K562 (cell line): ENCODE measurements around the gene APOL2. TPM values are rescaled to one million over a fixed set of nuclear protein-coding genes. Genes with fewer than 3 reads are reported as not detected.
A peak's percentile ranks its signal among the peaks of the same experiment; 100 is the strongest.

ENCODE experiments used
- DIDO1 ChIP-seq: fragments of 450-650 bp; IDR thresholded peaks from 2 replicates; pipeline ENCODE4 v1.6.1; 2016; ENCODE audit warnings: low read depth, missing biosample characterization, missing genetic modification characterization
- DNMT1 ChIP-seq: fragments of 450-650 bp; IDR thresholded peaks from 2 replicates; pipeline ENCODE4 v1.6.1; 2016; ENCODE audit warnings: antibody characterized with exemption, mild to moderate bottlenecking
- ESRRB ChIP-seq: fragments of 250-450 bp; sonication (Bioruptor Pico); IDR thresholded peaks from 2 replicates; pipeline ENCODE4 v1.5.0; 2020; ENCODE audit warnings: mild to moderate bottlenecking, moderate library complexity, borderline replicate concordance
- GABPA ChIP-seq: fragments of 200-800 bp; sonication (Bioruptor generic); conservative IDR thresholded peaks from 2 replicates; pipeline ENCODE4 v1.6.1; 2016; ENCODE audit warnings: low read depth, missing genetic modification characterization, missing compliant biosample characterization
- GABPB1 ChIP-seq: sonication (generic); formaldehyde crosslinking; IDR thresholded peaks from 2 replicates; pipeline ENCODE4 v1.8.0; 2022; ENCODE audit warnings: mild to moderate bottlenecking, missing genetic modification reagents
- HMG20B ChIP-seq: fragments of 250-450 bp; sonication (Bioruptor Pico); IDR thresholded peaks from 2 replicates; pipeline ENCODE4 v1.5.0; 2021; ENCODE audit warnings: mild to moderate bottlenecking
- KLF16 ChIP-seq: IDR thresholded peaks from 2 replicates; pipeline ENCODE4 v1.6.1; 2016; ENCODE audit warnings: antibody characterized with exemption
- NR2C2 ChIP-seq, 2 experiments: fragments of 200-800 bp in 1 of 2; sonication (Bioruptor generic) in 1 of 2; sonication (generic) in 1 of 2; formaldehyde crosslinking in 1 of 2; IDR thresholded peaks; 2 replicates each; pipeline versions ENCODE4 v1.6.1 to v1.8.0; 2016 to 2022; ENCODE audit warnings: mild to moderate bottlenecking in 1 of 2, missing compliant biosample characterization in 1 of 2, missing genetic modification characterization in 1 of 2, missing genetic modification reagents in 1 of 2
- RBM14 ChIP-seq: fragments of 200-400 bp; formaldehyde crosslinking; IDR thresholded peaks from 2 replicates; pipeline ENCODE4 v1.6.1; 2018; ENCODE audit warnings: low read depth, mild to moderate bottlenecking, low read length, moderate library complexity, borderline replicate concordance; ENCODE audit not compliant: insufficient read depth
- RUNX1 ChIP-seq: sonication (generic); IDR thresholded peaks from 2 replicates; pipeline ENCODE4 v1.6.1; 2016; ENCODE audit warnings: antibody characterized with exemption, low read depth
- SIX5 ChIP-seq, 2 experiments: IDR thresholded peaks; 2 replicates each; pipeline ENCODE4 v1.6.1; 2011; ENCODE audit warnings: low read length in 2 of 2, borderline replicate concordance in 1 of 2, low read depth in 1 of 2, mild to moderate bottlenecking in 1 of 2, moderate library complexity in 1 of 2; ENCODE audit not compliant: insufficient read depth in 1 of 2
- SPI1 ChIP-seq: IDR thresholded peaks from 2 replicates; pipeline ENCODE4 v1.6.1; 2011; ENCODE audit warnings: low read depth, low read length, control low read depth, borderline replicate concordance
- polyA plus RNA-seq, 8 experiments: library from polyadenylated mRNA; depleted of rRNA in 4 of 8; stranded (reverse) in 5 of 8; unstranded in 3 of 8; fragments of >200 nt; fragmentation: Nextera tagmentation in 2 of 8; fragmentation: Illumina TruSeq in 1 of 8; extraction: Ambion mirVana in 2 of 8; extraction: Trizol in 1 of 8; gene quantifications; 2 replicates each; pipeline versions ENCODE4 v1.2.1 to v1.2.3, GENCODE V29; 2011 to 2014; ENCODE audit warnings: inconsistent platforms in 1 of 8, missing spikeins in 1 of 8
- total RNA-seq, 7 experiments: library from RNA; depleted of rRNA in 6 of 7; stranded (reverse); fragments of >200 nt in 6 of 7; fragmentation: Illumina TruSeq in 2 of 7; extraction: Trizol in 2 of 7; gene quantifications; 2 replicates each; pipeline versions ENCODE4 v1.2.1 to v1.2.3, GENCODE V29; 2011 to 2021; ENCODE audit warnings: low replicate concordance in 1 of 7
- TF ChIP-seq, protein P1 (sequence below): IDR thresholded peaks from 2 replicates; pipeline ENCODE4 v1.6.1; 2011; ENCODE audit not compliant: insufficient read length; ENCODE audit errors: extremely low read depth
- TF ChIP-seq, protein P2 (sequence below): fragments of 450-650 bp; IDR thresholded peaks from 2 replicates; pipeline ENCODE4 v1.6.1; 2017; ENCODE audit warnings: antibody characterized with exemption
- TF ChIP-seq, protein P3 (sequence below), 3 experiments: fragments of 200-800 bp in 1 of 3; sonication (Bioruptor generic) in 1 of 3; sonication (generic) in 1 of 3; formaldehyde crosslinking in 1 of 3; IDR thresholded peaks; 2 replicates each; pipeline versions ENCODE4 v1.6.1 to v1.8.0; 2016 to 2022; ENCODE audit warnings: mild to moderate bottlenecking in 2 of 3, missing compliant biosample characterization in 2 of 3, missing genetic modification characterization in 2 of 3, missing genetic modification reagents in 1 of 3
- TF ChIP-seq, protein P4 (sequence below): sonication (generic); formaldehyde crosslinking; IDR thresholded peaks from 2 replicates; pipeline ENCODE4 v1.8.0; 2022; ENCODE audit warnings: missing genetic modification reagents, mild to moderate bottlenecking, moderate library complexity, borderline replicate concordance

The APOL2 gene
- total and polyA plus RNA-seq, 9 of the 15 experiments (the other 6 are each of a cell fraction or from before 2014, with no cell fraction given) = 2.7 to 10.6 (median 8.9) TPM

DNA sequence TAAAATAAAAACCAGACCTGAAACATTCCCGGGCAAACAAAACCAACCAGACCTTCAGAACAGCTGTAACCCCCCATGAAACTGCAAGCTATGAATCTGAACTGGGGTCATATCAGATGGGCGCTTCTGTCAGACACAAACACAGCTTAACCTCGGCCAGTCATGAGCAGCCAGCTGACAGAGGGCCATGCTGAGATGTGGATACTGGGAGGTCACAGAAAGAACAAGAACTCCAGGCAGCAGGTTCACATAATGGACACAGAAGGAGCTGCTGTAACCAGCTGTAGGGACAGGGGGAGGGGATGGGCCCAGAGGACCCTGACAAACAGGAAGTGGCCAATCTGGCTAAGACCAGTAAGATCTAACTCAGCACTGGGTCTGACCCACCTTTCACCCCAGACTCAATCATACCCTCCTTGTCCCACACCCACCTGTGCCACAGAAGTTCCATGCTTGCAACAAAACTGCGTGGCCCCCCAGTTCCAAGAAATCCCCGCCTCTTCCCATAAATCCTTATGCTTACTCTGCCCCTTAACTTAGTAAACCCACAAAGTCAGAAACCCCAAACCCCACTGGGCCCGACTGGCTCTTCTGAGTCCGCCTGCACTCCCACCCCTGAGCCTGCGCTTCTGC, 41.7 kb downstream of the APOL2 start (continued):
- TF ChIP-seq KLF16 (peak; percentile 60; the same call in 1 of the 2 replicates), SPI1 (peak; percentile 74; the same call in 1 of the 2 replicates), DIDO1 (tag) (no peak), RBM14 (no peak), DNMT1 (no peak), NR2C2 (CRISPR knock-in tag; IDR thresholded peaks at IDR 0.05) (no peak), NR2C2 (tag; IDR thresholded peaks at IDR 0.05) (peak; percentile 50; the same call in 1 of the 2 replicates), HMG20B (CRISPR knock-in tag) (0 out of 2 replicates have a peak, but pooled peaks have one; percentile 5), GABPA (0 out of 2 replicates have a peak, but pooled peaks have one; percentile 34), SIX5 (IDR thresholded peaks at IDR 0.05; ENCODE audit: borderline replicate concordance in 1 of 2, insufficient read depth in 1 of 2, low read depth in 1 of 2, low read length in 2 of 2) (no peak), GABPB1 (CRISPR knock-in tag) (0 out of 2 replicates have a peak, but pooled peaks have one; percentile 28), RUNX1 (no peak), ESRRB (CRISPR knock-in tag) (no peak)
- TF ChIP-seq, protein P1, sequence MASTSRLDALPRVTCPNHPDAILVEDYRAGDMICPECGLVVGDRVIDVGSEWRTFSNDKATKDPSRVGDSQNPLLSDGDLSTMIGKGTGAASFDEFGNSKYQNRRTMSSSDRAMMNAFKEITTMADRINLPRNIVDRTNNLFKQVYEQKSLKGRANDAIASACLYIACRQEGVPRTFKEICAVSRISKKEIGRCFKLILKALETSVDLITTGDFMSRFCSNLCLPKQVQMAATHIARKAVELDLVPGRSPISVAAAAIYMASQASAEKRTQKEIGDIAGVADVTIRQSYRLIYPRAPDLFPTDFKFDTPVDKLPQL = no peak
- TF ChIP-seq, protein P2, sequence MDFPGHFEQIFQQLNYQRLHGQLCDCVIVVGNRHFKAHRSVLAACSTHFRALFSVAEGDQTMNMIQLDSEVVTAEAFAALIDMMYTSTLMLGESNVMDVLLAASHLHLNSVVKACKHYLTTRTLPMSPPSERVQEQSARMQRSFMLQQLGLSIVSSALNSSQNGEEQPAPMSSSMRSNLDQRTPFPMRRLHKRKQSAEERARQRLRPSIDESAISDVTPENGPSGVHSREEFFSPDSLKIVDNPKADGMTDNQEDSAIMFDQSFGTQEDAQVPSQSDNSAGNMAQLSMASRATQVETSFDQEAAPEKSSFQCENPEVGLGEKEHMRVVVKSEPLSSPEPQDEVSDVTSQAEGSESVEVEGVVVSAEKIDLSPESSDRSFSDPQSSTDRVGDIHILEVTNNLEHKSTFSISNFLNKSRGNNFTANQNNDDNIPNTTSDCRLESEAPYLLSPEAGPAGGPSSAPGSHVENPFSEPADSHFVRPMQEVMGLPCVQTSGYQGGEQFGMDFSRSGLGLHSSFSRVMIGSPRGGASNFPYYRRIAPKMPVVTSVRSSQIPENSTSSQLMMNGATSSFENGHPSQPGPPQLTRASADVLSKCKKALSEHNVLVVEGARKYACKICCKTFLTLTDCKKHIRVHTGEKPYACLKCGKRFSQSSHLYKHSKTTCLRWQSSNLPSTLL = peak; percentile 52; the same call in 1 of the 2 replicates
- TF ChIP-seq, protein P3, sequence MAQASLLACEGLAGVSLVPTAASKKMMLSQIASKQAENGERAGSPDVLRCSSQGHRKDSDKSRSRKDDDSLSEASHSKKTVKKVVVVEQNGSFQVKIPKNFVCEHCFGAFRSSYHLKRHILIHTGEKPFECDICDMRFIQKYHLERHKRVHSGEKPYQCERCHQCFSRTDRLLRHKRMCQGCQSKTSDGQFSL (CRISPR knock-in tag; IDR thresholded peaks at IDR 0.05) = no peak
- TF ChIP-seq, protein P3 (tag; IDR thresholded peaks at IDR 0.05) = no peak
- TF ChIP-seq, protein P4, sequence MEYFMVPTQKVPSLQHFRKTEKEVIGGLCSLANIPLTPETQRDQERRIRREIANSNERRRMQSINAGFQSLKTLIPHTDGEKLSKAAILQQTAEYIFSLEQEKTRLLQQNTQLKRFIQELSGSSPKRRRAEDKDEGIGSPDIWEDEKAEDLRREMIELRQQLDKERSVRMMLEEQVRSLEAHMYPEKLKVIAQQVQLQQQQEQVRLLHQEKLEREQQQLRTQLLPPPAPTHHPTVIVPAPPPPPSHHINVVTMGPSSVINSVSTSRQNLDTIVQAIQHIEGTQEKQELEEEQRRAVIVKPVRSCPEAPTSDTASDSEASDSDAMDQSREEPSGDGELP (CRISPR knock-in tag) = peak; percentile 71
